ENCODE data around the gene SH2D3C. TPM values are rescaled to one million over a fixed set of nuclear protein-coding genes. Genes with fewer than 3 reads are reported as not detected.
A peak's percentile ranks its signal among the peaks of the same experiment; 100 is the strongest.

SH2D3C gene
- total and polyA plus RNA-seq, 4 donors: 34.5 to 51.5 (median 42.0) TPM

DNA sequence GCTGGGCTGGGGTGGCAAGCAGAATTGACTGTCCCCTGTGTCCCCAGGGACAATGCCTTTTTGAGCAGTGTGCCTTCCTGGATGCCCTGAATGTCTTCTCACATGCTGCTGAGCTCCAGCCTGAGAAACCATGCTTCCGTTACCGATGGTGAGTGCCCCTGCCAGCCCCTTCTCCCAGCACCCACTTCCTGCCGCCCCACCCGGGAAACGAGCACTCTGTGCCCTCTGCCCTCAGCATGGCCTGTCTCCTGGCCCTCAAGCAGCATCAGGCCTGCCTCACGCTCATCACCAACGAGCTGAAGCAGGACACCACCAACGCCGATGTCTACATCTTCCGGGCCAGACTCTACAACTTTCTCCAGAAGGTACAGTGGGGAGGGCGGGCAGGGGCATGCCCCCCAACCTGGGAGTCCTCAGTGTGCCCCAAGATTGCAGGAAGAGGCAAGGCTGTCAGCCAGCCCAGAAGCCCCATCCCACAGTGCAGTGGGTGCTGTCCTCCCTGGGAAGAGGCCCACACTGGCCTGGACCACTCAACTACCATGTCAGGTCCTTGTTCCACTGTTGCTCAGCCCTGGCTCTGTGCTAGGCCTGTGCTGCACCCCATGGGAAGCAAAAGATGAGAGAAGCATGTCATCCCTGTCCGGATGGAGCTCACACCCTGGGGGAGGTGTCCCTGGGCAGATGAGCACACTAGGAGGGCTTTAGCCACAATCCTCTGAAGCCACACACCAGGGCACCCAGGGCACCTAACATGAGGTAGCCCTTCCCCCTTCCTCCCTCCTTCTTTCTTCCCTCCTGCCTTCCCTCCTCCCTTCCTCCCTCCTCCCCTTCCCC, 58.2 kb downstream of the SH2D3C start:
- 78 to 82% methylated on average over 12 of the region's 12 CpGs for WGBS, 2 donors
- Histone ChIP-seq H3K9me3 (ENCODE audit: control insufficient read depth in 4 of 4, insufficient read depth in 3 of 4, low read length in 3 of 4) (no peaks in the 10 kb centered on the region), H3K4me1 (ENCODE audit: control insufficient read depth in 5 of 5, insufficient read depth in 5 of 5, low read length in 5 of 5) (peaks cover 0 to 12% (median 4%) of the 10 kb centered on the region in 5 donors), H3K36me3 (ENCODE audit: control insufficient read depth in 4 of 4, insufficient read depth in 4 of 4, low read length in 4 of 4) (no peaks in the 10 kb centered on the region), H3K4me3 (no peak overlapping the region), H3K27ac (ENCODE audit: low read depth in 1 of 2, low read length in 1 of 2) (no peak overlapping the region), H3K27me3 (ENCODE audit: control insufficient read depth in 3 of 3, insufficient read depth in 3 of 3, low read length in 2 of 3) (no peaks in the 10 kb centered on the region), H3K9ac (ENCODE audit: insufficient read depth in 1 of 2, low read length in 2 of 2) (no peak overlapping the region)
- TF ChIP-seq, protein P1, sequence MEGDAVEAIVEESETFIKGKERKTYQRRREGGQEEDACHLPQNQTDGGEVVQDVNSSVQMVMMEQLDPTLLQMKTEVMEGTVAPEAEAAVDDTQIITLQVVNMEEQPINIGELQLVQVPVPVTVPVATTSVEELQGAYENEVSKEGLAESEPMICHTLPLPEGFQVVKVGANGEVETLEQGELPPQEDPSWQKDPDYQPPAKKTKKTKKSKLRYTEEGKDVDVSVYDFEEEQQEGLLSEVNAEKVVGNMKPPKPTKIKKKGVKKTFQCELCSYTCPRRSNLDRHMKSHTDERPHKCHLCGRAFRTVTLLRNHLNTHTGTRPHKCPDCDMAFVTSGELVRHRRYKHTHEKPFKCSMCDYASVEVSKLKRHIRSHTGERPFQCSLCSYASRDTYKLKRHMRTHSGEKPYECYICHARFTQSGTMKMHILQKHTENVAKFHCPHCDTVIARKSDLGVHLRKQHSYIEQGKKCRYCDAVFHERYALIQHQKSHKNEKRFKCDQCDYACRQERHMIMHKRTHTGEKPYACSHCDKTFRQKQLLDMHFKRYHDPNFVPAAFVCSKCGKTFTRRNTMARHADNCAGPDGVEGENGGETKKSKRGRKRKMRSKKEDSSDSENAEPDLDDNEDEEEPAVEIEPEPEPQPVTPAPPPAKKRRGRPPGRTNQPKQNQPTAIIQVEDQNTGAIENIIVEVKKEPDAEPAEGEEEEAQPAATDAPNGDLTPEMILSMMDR (IDR thresholded peaks at IDR 0.05; ENCODE audit: control extremely low read depth, extremely low read depth): no peak
- ATAC-seq (ENCODE audit: insufficient read depth, low FRiP score) (no peak), DNase-seq (no peak)

GRCh38 chr9:127717766-127718165, 60.7 kb downstream of the SH2D3C start:
- TF ChIP-seq, protein P1 (IDR thresholded peaks at IDR 0.05; ENCODE audit: control extremely low read depth, extremely low read depth): no peak
- Histone ChIP-seq H3K9me3 (ENCODE audit: control insufficient read depth in 4 of 4, insufficient read depth in 3 of 4, low read length in 3 of 4) (no peaks in the 10 kb centered on the region), H3K27me3 (ENCODE audit: control insufficient read depth in 3 of 3, insufficient read depth in 3 of 3, low read length in 2 of 3) (no peaks in the 10 kb centered on the region), H3K9ac (ENCODE audit: insufficient read depth in 1 of 2, low read length in 2 of 2) (no peak overlapping the region), H3K36me3 (ENCODE audit: control insufficient read depth in 4 of 4, insufficient read depth in 4 of 4, low read length in 4 of 4) (peaks cover 0 to 2% (median 0%) of the 10 kb centered on the region in 4 donors), H3K4me3 (no peak overlapping the region), H3K4me1 (ENCODE audit: control insufficient read depth in 5 of 5, insufficient read depth in 5 of 5, low read length in 5 of 5) (peaks cover 0 to 10% (median 0%) of the 10 kb centered on the region in 5 donors), H3K27ac (ENCODE audit: low read depth in 1 of 2, low read length in 1 of 2) (no peak overlapping the region)
- WGBS, 2 donors: 83 to 94% methylated on average over 5 of the region's 5 CpGs
- no peak for DNase-seq
- no peak for ATAC-seq (ENCODE audit: insufficient read depth, low FRiP score)

DNA sequence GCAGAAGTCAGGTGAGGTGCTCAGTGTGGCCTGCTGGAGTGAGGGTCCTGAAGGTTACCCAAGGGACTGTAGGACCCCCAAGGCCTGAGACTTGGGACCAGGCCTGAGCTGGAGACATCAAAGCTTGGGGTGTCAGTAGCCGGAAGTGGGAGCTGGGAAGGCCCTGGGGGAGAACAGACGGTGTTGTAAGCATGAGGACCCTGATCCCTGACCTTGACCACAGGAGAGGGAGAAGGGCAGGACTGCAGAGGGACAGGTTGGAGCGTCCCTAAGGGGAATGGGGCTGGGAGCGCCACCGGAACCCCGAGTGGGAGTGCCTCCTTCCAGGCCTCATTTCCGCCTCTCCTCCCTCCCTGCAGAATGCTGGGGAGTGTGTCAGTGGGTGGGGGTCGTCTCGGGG, 62.1 kb downstream of the SH2D3C start:
- Histone ChIP-seq H3K4me1 (ENCODE audit: control insufficient read depth in 5 of 5, insufficient read depth in 5 of 5, low read length in 5 of 5) (peaks cover 0 to 10% (median 0%) of the 10 kb centered on the region in 5 donors), H3K27ac (ENCODE audit: low read depth in 1 of 2, low read length in 1 of 2) (no peak overlapping the region), H3K9me3 (ENCODE audit: control insufficient read depth in 4 of 4, insufficient read depth in 3 of 4, low read length in 3 of 4) (no peaks in the 10 kb centered on the region), H3K27me3 (ENCODE audit: control insufficient read depth in 3 of 3, insufficient read depth in 3 of 3, low read length in 2 of 3) (no peaks in the 10 kb centered on the region), H3K36me3 (ENCODE audit: control insufficient read depth in 4 of 4, insufficient read depth in 4 of 4, low read length in 4 of 4) (peaks cover 0 to 6% (median 0%) of the 10 kb centered on the region in 4 donors), H3K9ac (ENCODE audit: insufficient read depth in 1 of 2, low read length in 2 of 2) (peak overlapping the region in 1 of 2 donors; percentile 79), H3K4me3 (no peak overlapping the region)
- WGBS, 2 donors: 85 to 90% methylated on average over 9 of the region's 9 CpGs
- no peak for ATAC-seq (ENCODE audit: insufficient read depth, low FRiP score)
- DNase-seq: no peak
- TF ChIP-seq, protein P1 (IDR thresholded peaks at IDR 0.05; ENCODE audit: control extremely low read depth, extremely low read depth): no peak
